ENCODE data around the gene AIFM1. TPM values are rescaled to one million over a fixed set of nuclear protein-coding genes. Genes with fewer than 3 reads are reported as not detected.
A peak's percentile ranks its signal among the peaks of the same experiment; 100 is the strongest.

The AIFM1 gene
- total RNA-seq, 2 donors from 2014 or later = 57.9 to 66.5 TPM

DNA sequence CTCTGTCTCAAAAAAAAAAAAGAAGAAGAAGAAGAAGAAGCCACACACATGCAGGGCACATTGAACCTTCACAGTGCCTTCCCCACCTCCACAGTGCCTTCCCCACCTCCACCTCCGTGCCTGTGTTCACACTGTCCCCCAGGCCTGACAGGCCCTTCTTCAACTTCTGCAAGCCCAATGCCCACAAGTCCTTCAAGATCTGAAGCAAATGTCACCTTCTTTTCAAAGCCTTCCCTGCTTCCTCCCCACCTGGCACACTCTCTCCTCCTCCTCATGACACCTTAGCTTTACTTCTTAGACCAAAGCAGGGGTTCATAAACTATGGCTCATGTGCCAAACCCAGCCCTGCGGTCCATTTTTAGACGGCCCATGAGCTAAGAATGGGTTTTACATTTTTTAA is 75.3 kb downstream of the AIFM1 start:
- Mint-ChIP-seq H3K36me3 (no peaks in the 10 kb centered on the region), H3K27ac (no peak overlapping the region), H3K9me3 (no peaks in the 10 kb centered on the region)
- no peak for DNase-seq (ENCODE audit: low spot score in 2 of 2)
- no peak for ATAC-seq

GRCh38 chrX:130086447-130087206 is 79.0 kb downstream of the AIFM1 start:
- Mint-ChIP-seq H3K36me3 (no peaks in the 10 kb centered on the region), H3K9me3 (no peaks in the 10 kb centered on the region), H3K27ac (peak overlapping the region; percentile 74 to 85)
- ATAC-seq (peak; percentile 63 to 66), DNase-seq (ENCODE audit: low spot score in 2 of 2) (peak; percentile 57 to 78)

DNA sequence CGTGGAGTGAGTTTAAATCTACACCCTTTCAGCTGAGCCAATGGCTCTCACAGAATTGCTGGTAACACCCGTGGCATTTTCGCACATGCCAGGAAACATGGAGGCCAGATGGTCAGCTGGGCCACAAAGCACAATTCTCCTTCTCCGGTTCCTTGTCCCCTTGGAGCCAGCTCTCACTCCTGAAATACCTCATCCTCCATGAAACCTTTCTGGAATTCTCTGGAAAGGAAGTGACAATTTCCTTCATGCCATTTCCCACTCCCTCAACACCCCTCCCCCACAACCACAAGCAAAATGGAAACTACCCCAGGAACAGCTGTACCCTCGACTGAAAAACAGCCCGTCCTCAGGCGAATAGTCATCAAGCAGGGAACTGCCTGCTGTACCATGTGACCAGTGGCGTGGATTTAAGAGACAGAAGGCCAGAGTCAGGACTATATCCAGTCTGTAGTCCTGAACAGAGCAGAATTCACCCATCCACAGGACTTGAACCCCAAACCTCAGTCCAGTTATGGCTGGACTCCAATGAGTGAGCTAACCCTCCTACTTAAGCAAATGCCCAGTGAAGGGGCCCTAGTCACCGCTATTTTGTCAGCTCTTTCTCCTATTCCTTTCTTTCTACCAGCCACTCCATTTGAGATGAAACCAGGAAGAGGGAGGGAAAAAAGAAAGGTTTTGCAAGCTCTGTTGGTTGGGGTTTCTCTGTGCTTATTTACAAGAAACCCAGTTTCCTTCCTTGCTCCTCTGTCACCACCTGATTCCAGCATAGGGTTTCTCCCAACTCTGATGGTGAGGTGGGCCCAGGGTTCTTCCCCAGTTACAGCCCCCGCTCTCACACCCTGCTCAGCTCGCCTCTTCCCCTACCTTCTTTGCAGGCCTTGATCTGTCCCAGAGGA is 79.8 kb downstream of the AIFM1 start:
- Mint-ChIP-seq H3K27ac (peak overlapping the region; percentile 74 to 85), H3K9me3 (no peaks in the 10 kb centered on the region), H3K36me3 (no peaks in the 10 kb centered on the region)
- DNase-seq (ENCODE audit: low spot score in 2 of 2) = no peak
- no peak for ATAC-seq

- ATAC-seq = peak; percentile 13 to 19
- Mint-ChIP-seq H3K27ac (peak overlapping the region in 1 of 2 donors; percentile 85), H3K9me3 (no peaks in the 10 kb centered on the region), H3K36me3 (peaks cover 0 to 3% of the 10 kb centered on the region in 2 donors)
- DNase-seq (ENCODE audit: low spot score in 2 of 2) = peak in 1 of 2 donors; percentile 16
These were observed 80.9 kb downstream of the AIFM1 start for GRCh38 chrX:130084631-130085237.

- ATAC-seq = no peak
- peak overlapping the region; percentile 85 to 88 for H3K27ac Mint-ChIP-seq
- H3K9me3 Mint-ChIP-seq = no peaks in the 10 kb centered on the region
- no peak for DNase-seq (ENCODE audit: low spot score in 2 of 2)
- peaks cover 0 to 6% of the 10 kb centered on the region in 2 donors for H3K36me3 Mint-ChIP-seq
These were observed 81.8 kb downstream of the AIFM1 start for GRCh38 chrX:130083656-130084382.

GRCh38 chrX:130083107-130083490 is 82.5 kb downstream of the AIFM1 start:
- Mint-ChIP-seq H3K9me3 (no peaks in the 10 kb centered on the region), H3K27ac (peak overlapping the region; percentile 85 to 88), H3K36me3 (peaks cover 0 to 6% of the 10 kb centered on the region in 2 donors)
- DNase-seq (ENCODE audit: low spot score in 2 of 2) = no peak
- no peak for ATAC-seq

- H3K9me3 Mint-ChIP-seq = no peaks in the 10 kb centered on the region
- ATAC-seq (peak; percentile 71 to 75), DNase-seq (ENCODE audit: low spot score in 2 of 2) (peak; percentile 58 to 78)
- H3K36me3 Mint-ChIP-seq = peaks cover 0 to 6% of the 10 kb centered on the region in 2 donors
- H3K27ac Mint-ChIP-seq = peak overlapping the region; percentile 50 to 80
These were observed 83.2 kb downstream of the AIFM1 start for GRCh38 chrX:130082244-130083106.

- Mint-ChIP-seq H3K9me3 (no peaks in the 10 kb centered on the region), H3K36me3 (peaks cover 0 to 6% of the 10 kb centered on the region in 2 donors), H3K27ac (peak overlapping the region; percentile 73 to 80)
- DNase-seq (ENCODE audit: low spot score in 2 of 2) = no peak
- ATAC-seq = no peak
These were observed 84.1 kb downstream of the AIFM1 start for GRCh38 chrX:130081421-130082045.

DNA sequence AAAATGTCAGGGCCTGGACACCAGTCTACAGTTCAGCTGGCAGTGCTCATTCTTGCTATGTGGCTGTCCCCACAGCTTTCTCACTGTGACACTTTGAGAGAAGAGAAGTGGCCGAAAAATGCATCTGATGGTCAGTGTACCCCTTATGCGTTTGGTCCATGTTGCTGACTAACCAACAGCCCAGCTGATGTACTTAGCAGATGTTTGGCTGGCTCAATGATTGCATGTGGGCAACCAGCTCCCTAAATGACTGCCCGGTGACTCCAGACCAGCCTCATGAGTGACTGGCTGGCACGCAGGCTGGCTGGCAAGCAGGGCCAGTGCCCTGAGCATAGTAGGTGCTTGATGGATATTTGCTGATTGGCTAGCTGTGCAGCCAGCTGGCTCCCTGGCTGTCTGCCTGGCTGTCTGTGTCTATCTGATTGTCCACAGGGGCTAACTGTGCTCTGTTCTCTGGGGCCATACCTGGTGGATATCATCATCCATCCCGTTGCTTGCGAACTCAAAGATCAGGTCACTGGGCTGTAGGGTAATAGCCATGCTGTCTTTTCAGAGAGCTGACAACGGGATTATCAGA is 84.8 kb downstream of the AIFM1 start:
- no peaks in the 10 kb centered on the region for H3K9me3 Mint-ChIP-seq
- H3K27ac Mint-ChIP-seq = no peak overlapping the region
- H3K36me3 Mint-ChIP-seq = peaks cover 0 to 6% of the 10 kb centered on the region in 2 donors
- DNase-seq (ENCODE audit: low spot score in 2 of 2) (no peak), ATAC-seq (no peak)

- peak in 1 of 2 donors; percentile 42 for DNase-seq (ENCODE audit: low spot score in 2 of 2)
- H3K27ac Mint-ChIP-seq = peak overlapping the region in 1 of 2 donors; percentile 74
- H3K36me3 Mint-ChIP-seq = peaks cover 0 to 6% of the 10 kb centered on the region in 2 donors
- no peak for ATAC-seq
- H3K9me3 Mint-ChIP-seq = no peaks in the 10 kb centered on the region
These were observed 85.7 kb downstream of the AIFM1 start for GRCh38 chrX:130079824-130080406.

Other genes starting within 250 kb of the AIFM1 start
- gene BCORL1, start 183.2 kb downstream of the AIFM1 start, total RNA-seq = 10 to 100 TPM in 1 of 2 donors, 1 to 10 TPM in 1; 5.9 to 10.0 TPM
- gene ELF4, start 55.3 kb downstream of the AIFM1 start, total RNA-seq = 10 to 100 TPM; 21.6 to 25.4 TPM
- gene RAB33A, start 6.1 kb upstream of the AIFM1 start, total RNA-seq = 10 to 100 TPM; 22.8 to 34.8 TPM
- gene ZNF280C, start 103.1 kb upstream of the AIFM1 start, total RNA-seq = 1 to 10 TPM; 5.6 to 6.3 TPM
- 10 to 100 TPM; 13.3 to 15.5 TPM for gene SLC25A14, start 174.1 kb upstream of the AIFM1 start, total RNA-seq
- not detected for gene GPR119, start 219.8 kb upstream of the AIFM1 start, total RNA-seq
- gene RBMX2, start 236.1 kb upstream of the AIFM1 start, total RNA-seq = 10 to 100 TPM; 27.2 to 51.3 TPM

Measured in activated naive CD4-positive, alpha-beta T cell treated with anti-CD3 and anti-CD28 coated beads, Interleukin-2, amount 50 U/mL, for 72 hours (primary cell).